Ovary (tissue), 9 donors: ENCODE measurements around the gene TMEM14C. TPM values are rescaled to one million over a fixed set of nuclear protein-coding genes. Genes with fewer than 3 reads are reported as not detected.

Source experiments
- DNase-seq, 5 donors: peaks; one replicate each; pipeline ENCODE4 v3.0.0-alpha.2; 2019 to 2020
- H3K27ac ChIP-seq, 2 donors: fragments of 200-600 bp; one replicate each; pipeline versions ENCODE4 v1.5.1 to v1.8.0; 2019 to 2022
- H3K27me3 ChIP-seq: fragments of 200-600 bp; one replicate; pipeline ENCODE4 v1.8.0; 2022
- H3K36me3 ChIP-seq: fragments of 200-600 bp; sonication (generic); one replicate; pipeline ENCODE4 v1.5.1; 2019
- H3K4me1 ChIP-seq: one replicate; pipeline ENCODE4 v1.8.1; 2013; ENCODE audit warnings: mild to moderate bottlenecking, moderate library complexity; ENCODE audit not compliant: insufficient read depth
- H3K4me3 ChIP-seq: fragments of 200-600 bp; sonication (generic); one replicate; pipeline ENCODE4 v1.5.1; 2017
- H3K9me3 ChIP-seq, 2 donors: fragments of 200-600 bp in 1 of 2; sonication (generic) in 1 of 2; one replicate each; pipeline versions ENCODE4 v1.5.1 to v1.8.1; 2013 to 2019; ENCODE audit warnings: mild to moderate bottlenecking in 1 of 2, moderate library complexity in 1 of 2
- CTCF ChIP-seq, 3 donors: fragments of 450-650 bp in 2 of 3; fragments of 200-600 bp in 1 of 3; IDR thresholded peaks; one replicate each; pipeline versions ENCODE4 v1.5.1 to v1.8.0; 2016 to 2022; ENCODE audit warnings: antibody characterized with exemption in 3 of 3, mild to moderate bottlenecking in 1 of 3
- EP300 ChIP-seq: sonication (generic); formaldehyde crosslinking; IDR thresholded peaks from one replicate; pipeline ENCODE4 v1.6.1; 2017; ENCODE audit warnings: antibody characterized with exemption
- POLR2A ChIP-seq: fragments of 450-650 bp; IDR thresholded peaks from one replicate; pipeline ENCODE4 v1.6.1; 2017; ENCODE audit warnings: antibody characterized with exemption, mild to moderate bottlenecking, moderate library complexity
- WGBS, 3 donors: extraction: QIAGEN DNeasy Blood & Tissue Kit in 1 of 3; methylation state at CpG; one replicate each; pipeline versions ENCODE4 v1.1.5 to v1.1.7; 2013 to 2017; 5-methylcytosine and 5-hydroxymethylcytosine counted together
- intact Hi-C, 4 donors: fragments of 100-400 bp; cut with DNase I; formaldehyde crosslinking; loops; one replicate each; pipeline versions ENCODE4 v1.11.0 to v1.15.1; 2022 to 2023
- polyA plus RNA-seq, 2 donors: library from polyadenylated mRNA; stranded (reverse); fragments of 200-250 nt in 1 of 2; fragments of 350-450 nt in 1 of 2; fragmentation: Illumina TruSeq in 1 of 2; extraction: RNeasy Lipid Tissue Mini Kit (QIAGEN cat#74804) in 1 of 2; gene quantifications; one replicate each; pipeline ENCODE4 v1.2.3, GENCODE V29; 2013 to 2014
- total RNA-seq, 7 donors: library from RNA; depleted of rRNA in 2 of 7; stranded (reverse); fragments of >200 nt in 2 of 7; fragmentation: NEBNext Ultra II Directional in 3 of 7; extraction: Animal tissue kit (Norgen Biotek cat#: 25700) in 3 of 7; gene quantifications; one replicate each; pipeline versions ENCODE4 v1.1.0 to v1.2.4, GENCODE V29; 2016 to 2023
- donor health status: DM: no; HTN: no; CAD: no; lungs with moderate emphysema.
- donor health status: DM: no; HTN: no; CAD: no.
- donor health status: Bipolar disorder and iron deficiency.
- donor health status: DM: yes; HTN: yes; CAD: no.
- donor health status: DM: no; HTN: no; CAD: no.
- donor health status: DM: yes; HTN: yes; CAD: no.

The TMEM14C gene
- total and polyA plus RNA-seq, 9 donors, result 92.8 to 207 (median 101) TPM

GRCh38 chr6:10721850-10722569 lies 860 bp upstream of the TMEM14C start:
- intact Hi-C loops, result loop anchor here in 1 of 4 donors (2.0 kb wide), 2 partner anchors 27 kb away; partner anchors contain the start of genes C6orf52 and PAK1IP1
- peak overlapping the region in 1 of 2 donors; percentile 73 for H3K27ac ChIP-seq
- peak overlapping the region; percentile 91 for H3K4me3 ChIP-seq
- peaks cover 10% of the 10 kb centered on the region for H3K4me1 ChIP-seq
- no peaks in the 10 kb centered on the region for H3K36me3 ChIP-seq
- TF ChIP-seq EP300 (no peak), CTCF (IDR thresholded peaks at IDR 0.05) (no peak)
- no peak for DNase-seq
- no peaks in the 10 kb centered on the region for H3K9me3 ChIP-seq
- WGBS, 3 donors, result 63 to 65% (median 63%) methylated on average over 11 of the region's 11 CpGs
- no peaks in the 10 kb centered on the region for H3K27me3 ChIP-seq

- H3K4me1 ChIP-seq, result peaks cover 10% of the 10 kb centered on the region
- intact Hi-C loops, result loop anchor here in 1 of 4 donors (2.0 kb wide), 2 partner anchors 26 to 28 kb away; partner anchors contain the start of genes C6orf52 and PAK1IP1
Observed at GRCh38 chr6:10722570-10722819, 375 bp upstream of the TMEM14C start.

GRCh38 chr6:10723567-10723881 lies 654 bp downstream of the TMEM14C start:
- intact Hi-C loops, result loop anchor here in 1 of 4 donors (2.0 kb wide), 2 partner anchors 25 to 29 kb away; partner anchors contain the start of genes C6orf52 and PAK1IP1
- peak in 2 of 5 donors; percentile 35 to 38 for DNase-seq
- 1 to 11% (median 6%) methylated on average over 7 of the region's 7 CpGs for WGBS, 3 donors

More at GRCh38 chr6:10722570-10722819, 375 bp upstream of the TMEM14C start:
- 0 to 1% (median 1%) methylated on average over 6 of the region's 6 CpGs for WGBS, 3 donors
- Histone ChIP-seq H3K4me3 (peak overlapping the region; percentile 91), H3K27ac (peak overlapping the region in 1 of 2 donors; percentile 73), H3K36me3 (no peaks in the 10 kb centered on the region), H3K27me3 (no peaks in the 10 kb centered on the region), H3K9me3 (no peaks in the 10 kb centered on the region)
- DNase-seq, result no peak
- TF ChIP-seq POLR2A, result no peak
- TF ChIP-seq EP300, result peak; percentile 13

GRCh38 chr6:10725044-10725443 lies 2.2 kb downstream of the TMEM14C start:
- Histone ChIP-seq H3K9me3 (no peaks in the 10 kb centered on the region), H3K27ac (no peak overlapping the region), H3K27me3 (no peaks in the 10 kb centered on the region), H3K4me1 (peaks cover 10% of the 10 kb centered on the region), H3K4me3 (no peak overlapping the region), H3K36me3 (no peaks in the 10 kb centered on the region)
- TF ChIP-seq CTCF (IDR thresholded peaks at IDR 0.05) (no peak), POLR2A (no peak), EP300 (no peak)
- WGBS, 3 donors, result 48 to 64% (median 50%) methylated on average over 6 of the region's 6 CpGs
- DNase-seq, result no peak
- intact Hi-C loops, result no loop called here

More at GRCh38 chr6:10723567-10723881, 654 bp downstream of the TMEM14C start:
- peaks cover 10% of the 10 kb centered on the region for H3K4me1 ChIP-seq
- H3K27ac ChIP-seq, result peak overlapping the region in 1 of 2 donors; percentile 73
- H3K4me3 ChIP-seq, result peak overlapping the region; percentile 91
- no peaks in the 10 kb centered on the region for H3K9me3 ChIP-seq
- no peaks in the 10 kb centered on the region for H3K36me3 ChIP-seq
- no peak for TF ChIP-seq CTCF (IDR thresholded peaks at IDR 0.05)
- no peak for TF ChIP-seq POLR2A
- TF ChIP-seq EP300, result no peak
- no peaks in the 10 kb centered on the region for H3K27me3 ChIP-seq

- 78 to 84% (median 81%) methylated on average over 9 of the region's 9 CpGs for WGBS, 3 donors
- no peaks in the 10 kb centered on the region for H3K36me3 ChIP-seq
Observed at GRCh38 chr6:10725716-10726115, 2.8 kb downstream of the TMEM14C start.

More at GRCh38 chr6:10725716-10726115, 2.8 kb downstream of the TMEM14C start:
- H3K4me1 ChIP-seq, result peaks cover 10% of the 10 kb centered on the region
- no peaks in the 10 kb centered on the region for H3K27me3 ChIP-seq
- no peak overlapping the region for H3K4me3 ChIP-seq
- no peaks in the 10 kb centered on the region for H3K9me3 ChIP-seq
- no peak overlapping the region for H3K27ac ChIP-seq
- no peak for TF ChIP-seq EP300
- TF ChIP-seq CTCF (IDR thresholded peaks at IDR 0.05), result no peak
- no peak for TF ChIP-seq POLR2A
- intact Hi-C loops, result no loop called here
- DNase-seq, result no peak
